Esophagus squamous epithelium (tissue), 5 donors: Measurements from ENCODE around the gene SPTLC3. TPM values are rescaled to one million over a fixed set of nuclear protein-coding genes. Genes with fewer than 3 reads are reported as not detected.

Source experiments
- DNase-seq: peaks from one replicate; lab custom pipeline; 2025; lab: John Stamatoyannopoulos, UW
- H3K27ac ChIP-seq, 4 donors: fragments of 200-600 bp; sonication (generic); one replicate each; pipeline ENCODE4 v1.5.1; 2016 to 2019; ENCODE audit warnings: mild to moderate bottlenecking in 1 of 4
- H3K27me3 ChIP-seq, 4 donors: fragments of 200-600 bp; sonication (generic); 1 replicate in 3 of 4; 2 replicates in 1 of 4; pipeline versions ENCODE4 v1.5.1 to v1.6.0; 2017 to 2021; ENCODE audit warnings: antibody characterized with exemption in 1 of 4
- H3K36me3 ChIP-seq, 3 donors: fragments of 200-600 bp; sonication (generic); one replicate each; pipeline ENCODE4 v1.5.1; 2016 to 2019
- H3K4me1 ChIP-seq, 3 donors: fragments of 200-600 bp; sonication (generic); one replicate each; pipeline ENCODE4 v1.5.1; 2017 to 2019
- H3K4me3 ChIP-seq, 4 donors: fragments of 200-600 bp; sonication (generic); 1 replicate in 3 of 4; 2 replicates in 1 of 4; pipeline ENCODE4 v1.5.1; 2016 to 2019; ENCODE audit warnings: mild to moderate bottlenecking in 2 of 4, moderate library complexity in 1 of 4
- H3K9me3 ChIP-seq, 3 donors: fragments of 200-600 bp; sonication (generic); one replicate each; pipeline ENCODE4 v1.5.1; 2016 to 2019
- POLR2A ChIP-seq, 4 donors: fragments of 450-650 bp; IDR thresholded peaks; one replicate each; pipeline ENCODE4 v1.6.1; 2017; ENCODE audit warnings: antibody characterized with exemption in 4 of 4, mild to moderate bottlenecking in 4 of 4, moderate library complexity in 3 of 4
- WGBS, 2 donors: methylation state at CpG; one replicate each; pipeline ENCODE4 v1.1.5; 2018; 5-methylcytosine and 5-hydroxymethylcytosine counted together
- intact Hi-C: fragments of 100-400 bp; cut with DNase I; formaldehyde crosslinking; loops from one replicate; pipeline ENCODE4 v1.15.0; 2022
- total RNA-seq, 4 donors: library from RNA; depleted of rRNA; stranded (reverse); fragments of >200 nt; gene quantifications; one replicate each; pipeline ENCODE4 v1.1.0, GENCODE V29; 2016
- TF ChIP-seq, protein P1 (sequence below), 6 experiments: fragments of 450-650 bp in 4 of 6; fragments of 200-600 bp in 2 of 6; sonication (generic) in 2 of 6; IDR thresholded peaks; one replicate each; pipeline ENCODE4 v1.5.1; 2016 to 2019; ENCODE audit warnings: antibody characterized with exemption in 6 of 6, mild to moderate bottlenecking in 4 of 6, moderate library complexity in 4 of 6
- donor health status: DM: yes; HTN: yes; CAD: no.

The SPTLC3 gene
- total RNA-seq, 4 donors from 2014 or later, result 6.9 to 9.1 (median 7.3) TPM

DNA sequence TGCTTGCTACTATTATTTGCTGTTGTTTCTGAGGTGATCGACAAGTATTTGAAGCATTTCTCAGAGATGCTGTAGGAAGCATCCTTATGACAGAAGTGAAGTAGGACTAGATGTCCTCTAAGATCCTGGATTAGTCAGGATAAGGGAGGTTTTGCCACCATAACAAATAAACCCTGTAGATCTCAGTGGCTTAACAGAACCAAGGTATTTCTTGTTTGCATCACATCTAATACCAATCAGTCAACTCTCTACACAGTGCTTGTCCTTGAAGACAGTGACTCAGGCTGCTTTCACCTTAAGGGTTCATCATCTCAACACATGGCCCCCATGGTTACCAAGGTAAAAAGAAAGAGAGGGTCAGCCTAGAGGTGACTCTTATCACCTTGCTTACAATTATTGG is 119.4 kb downstream of the SPTLC3 start:
- peaks cover 0 to 30% (median 0%) of the 10 kb centered on the region in 3 donors for H3K36me3 ChIP-seq
- 93 to 94% methylated on average over 1 of the region's 1 CpG for WGBS, 2 donors
- TF ChIP-seq, protein P1, sequence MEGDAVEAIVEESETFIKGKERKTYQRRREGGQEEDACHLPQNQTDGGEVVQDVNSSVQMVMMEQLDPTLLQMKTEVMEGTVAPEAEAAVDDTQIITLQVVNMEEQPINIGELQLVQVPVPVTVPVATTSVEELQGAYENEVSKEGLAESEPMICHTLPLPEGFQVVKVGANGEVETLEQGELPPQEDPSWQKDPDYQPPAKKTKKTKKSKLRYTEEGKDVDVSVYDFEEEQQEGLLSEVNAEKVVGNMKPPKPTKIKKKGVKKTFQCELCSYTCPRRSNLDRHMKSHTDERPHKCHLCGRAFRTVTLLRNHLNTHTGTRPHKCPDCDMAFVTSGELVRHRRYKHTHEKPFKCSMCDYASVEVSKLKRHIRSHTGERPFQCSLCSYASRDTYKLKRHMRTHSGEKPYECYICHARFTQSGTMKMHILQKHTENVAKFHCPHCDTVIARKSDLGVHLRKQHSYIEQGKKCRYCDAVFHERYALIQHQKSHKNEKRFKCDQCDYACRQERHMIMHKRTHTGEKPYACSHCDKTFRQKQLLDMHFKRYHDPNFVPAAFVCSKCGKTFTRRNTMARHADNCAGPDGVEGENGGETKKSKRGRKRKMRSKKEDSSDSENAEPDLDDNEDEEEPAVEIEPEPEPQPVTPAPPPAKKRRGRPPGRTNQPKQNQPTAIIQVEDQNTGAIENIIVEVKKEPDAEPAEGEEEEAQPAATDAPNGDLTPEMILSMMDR (IDR thresholded peaks at IDR 0.05), result no peak
- TF ChIP-seq POLR2A (IDR thresholded peaks at IDR 0.05), result no peak
- DNase-seq, result no peak
- no peak overlapping the region for H3K4me3 ChIP-seq
- peaks cover 0 to 4% (median 0%) of the 10 kb centered on the region in 3 donors for H3K9me3 ChIP-seq
- no peak overlapping the region for H3K27ac ChIP-seq
- H3K27me3 ChIP-seq, result no peaks in the 10 kb centered on the region
- H3K4me1 ChIP-seq, result no peaks in the 10 kb centered on the region
- intact Hi-C loops, result loop anchor here (10.0 kb wide), 1 partner anchor 177 kb away; no protein-coding TSS in a partner anchor

DNA sequence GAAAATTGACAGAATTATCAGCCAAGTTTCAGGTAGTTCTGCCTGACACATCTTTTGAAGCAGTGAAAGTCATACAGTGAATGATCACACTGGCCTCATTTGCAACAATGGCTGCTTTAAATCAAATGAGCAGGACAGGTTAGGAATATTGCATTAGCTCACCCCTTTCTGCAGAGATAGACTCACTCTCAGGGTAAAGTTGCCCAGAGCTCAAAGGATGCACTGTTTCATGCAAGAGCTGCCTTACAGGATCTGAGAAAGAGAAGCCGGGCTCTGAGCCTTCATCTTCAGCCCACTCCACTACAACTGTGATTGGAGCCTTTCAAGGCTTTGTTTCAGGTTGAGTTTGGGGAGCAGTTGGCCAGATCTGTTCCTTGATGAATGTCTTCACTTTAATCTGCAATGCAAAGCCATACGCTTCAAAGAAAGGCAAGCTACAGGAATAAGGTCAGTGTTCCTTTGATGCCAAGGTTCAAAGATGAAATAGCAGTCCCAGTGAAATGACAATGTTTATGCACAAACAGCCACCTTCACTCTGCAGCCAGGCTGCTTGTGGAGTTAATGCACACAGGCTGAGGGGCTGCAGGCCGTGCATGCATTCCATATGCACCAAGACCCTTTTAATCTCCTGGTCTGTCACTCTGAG is 121.4 kb downstream of the SPTLC3 start:
- Histone ChIP-seq H3K4me1 (no peaks in the 10 kb centered on the region), H3K9me3 (peaks cover 0 to 4% (median 0%) of the 10 kb centered on the region in 3 donors), H3K27me3 (no peaks in the 10 kb centered on the region), H3K4me3 (no peak overlapping the region), H3K27ac (no peak overlapping the region), H3K36me3 (peaks cover 0 to 39% (median 0%) of the 10 kb centered on the region in 3 donors)
- TF ChIP-seq POLR2A (IDR thresholded peaks at IDR 0.05), result no peak
- TF ChIP-seq, protein P1 (IDR thresholded peaks at IDR 0.05), result no peak
- 84 to 89% methylated on average over 3 of the region's 3 CpGs for WGBS, 2 donors
- DNase-seq, result no peak
- intact Hi-C loops, result no loop called here

DNA sequence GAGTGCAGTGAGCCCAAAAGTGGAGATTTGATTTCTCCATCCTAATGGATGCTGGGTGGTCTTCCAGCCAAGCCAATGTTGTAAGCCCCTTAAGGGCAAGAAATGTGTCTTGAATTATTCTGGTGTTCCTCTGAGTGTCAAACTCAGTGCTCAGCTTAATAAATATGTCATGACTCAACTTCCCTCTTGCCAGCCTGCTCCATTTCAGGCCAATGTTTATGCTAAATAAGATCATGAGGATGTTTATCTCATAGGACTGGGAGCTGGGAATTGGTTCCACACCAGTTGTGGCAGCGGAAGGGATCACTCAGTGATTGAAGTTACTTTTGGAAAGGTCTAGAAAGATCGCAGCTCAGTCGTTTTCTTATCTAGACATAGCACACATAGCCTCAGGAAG is 121.9 kb downstream of the SPTLC3 start:
- no peaks in the 10 kb centered on the region for H3K4me1 ChIP-seq
- intact Hi-C loops, result no loop called here
- no peak for TF ChIP-seq POLR2A (IDR thresholded peaks at IDR 0.05)
- TF ChIP-seq, protein P1 (IDR thresholded peaks at IDR 0.05), result no peak
- peaks cover 0 to 39% (median 0%) of the 10 kb centered on the region in 3 donors for H3K36me3 ChIP-seq
- DNase-seq, result no peak
- H3K27ac ChIP-seq, result no peak overlapping the region
- H3K4me3 ChIP-seq, result no peak overlapping the region
- H3K9me3 ChIP-seq, result peaks cover 0 to 4% (median 0%) of the 10 kb centered on the region in 3 donors
- 78 to 84% methylated on average over 3 of the region's 3 CpGs for WGBS, 2 donors
- no peaks in the 10 kb centered on the region for H3K27me3 ChIP-seq

DNA sequence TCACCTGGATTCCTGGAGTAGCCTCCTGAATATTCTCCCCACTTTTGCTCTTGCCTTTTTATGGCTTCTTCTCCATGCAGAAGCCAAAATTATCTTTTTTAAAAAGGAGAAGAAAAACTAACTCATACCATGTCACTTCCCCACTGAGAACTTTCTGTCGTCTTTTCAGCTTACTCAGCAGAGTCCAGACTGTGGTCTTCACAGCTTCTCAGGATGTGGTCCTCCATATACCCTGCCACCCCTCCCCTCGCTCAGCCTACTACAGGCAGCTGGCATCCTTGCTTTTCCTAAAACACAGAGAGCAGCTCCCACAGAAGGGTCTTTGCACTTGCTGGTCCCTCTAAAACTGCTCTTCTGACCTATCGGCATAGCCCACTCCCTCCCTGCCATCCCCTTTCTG is 122.9 kb downstream of the SPTLC3 start:
- intact Hi-C loops, result no loop called here

More for the DNA sequence above, 122.9 kb downstream of the SPTLC3 start:
- Histone ChIP-seq H3K36me3 (peaks cover 0 to 35% (median 0%) of the 10 kb centered on the region in 3 donors), H3K9me3 (peaks cover 0 to 4% (median 0%) of the 10 kb centered on the region in 3 donors), H3K4me3 (no peak overlapping the region), H3K27me3 (no peaks in the 10 kb centered on the region), H3K27ac (no peak overlapping the region), H3K4me1 (no peaks in the 10 kb centered on the region)
- DNase-seq, result no peak
- no peak for TF ChIP-seq POLR2A (IDR thresholded peaks at IDR 0.05)
- TF ChIP-seq, protein P1 (IDR thresholded peaks at IDR 0.05), result no peak
- 66 to 86% methylated on average over 3 of the region's 3 CpGs for WGBS, 2 donors
